Cardiac fibroblast (primary cell): Measurements from ENCODE around the gene CDKN1B.

Source experiments
- DNase-seq, 2 donors: peaks; one replicate each; pipeline versions ENCODE4 v3.0.0 to v3.0.0-alpha.2; 2010; ENCODE audit warnings: low read depth in 2 of 2
- H3K4me3 ChIP-seq, 2 donors: replicated peaks in 1 of 2; 1 replicate in 1 of 2; 2 replicates in 1 of 2; pipeline ENCODE4 v1.5.1; 2011; ENCODE audit warnings: low read depth in 2 of 2, low read length in 2 of 2, mild to moderate bottlenecking in 2 of 2, moderate library complexity in 1 of 2
- TF ChIP-seq, protein P1 (sequence below): IDR thresholded peaks from one replicate; pipeline ENCODE4 v1.5.1; 2011; ENCODE audit warnings: low read depth, mild to moderate bottlenecking, low read length, inconsistent platforms

CDKN1B gene

DNA sequence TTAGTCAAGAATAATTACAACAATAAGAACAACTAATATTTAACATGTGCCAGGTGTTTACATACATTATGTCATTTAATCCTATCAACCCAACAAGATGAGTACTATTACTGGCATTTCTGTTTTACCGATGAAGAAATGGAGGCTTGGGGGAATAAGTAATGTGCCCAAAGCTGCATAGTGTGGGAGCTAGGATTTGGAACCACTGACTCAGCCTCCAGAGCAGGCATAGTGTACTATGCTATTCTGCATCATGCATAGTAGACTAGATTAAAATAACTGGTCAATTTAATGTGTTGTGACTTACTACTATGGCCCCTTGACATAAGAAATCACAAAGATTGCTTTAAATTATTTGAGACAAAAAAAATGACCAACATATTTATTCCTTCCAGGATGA, 30.7 kb upstream of the CDKN1B start:
- DNase-seq, result peak in 1 of 2 donors; percentile 45
- no peak overlapping the region for H3K4me3 ChIP-seq
- TF ChIP-seq, protein P1, sequence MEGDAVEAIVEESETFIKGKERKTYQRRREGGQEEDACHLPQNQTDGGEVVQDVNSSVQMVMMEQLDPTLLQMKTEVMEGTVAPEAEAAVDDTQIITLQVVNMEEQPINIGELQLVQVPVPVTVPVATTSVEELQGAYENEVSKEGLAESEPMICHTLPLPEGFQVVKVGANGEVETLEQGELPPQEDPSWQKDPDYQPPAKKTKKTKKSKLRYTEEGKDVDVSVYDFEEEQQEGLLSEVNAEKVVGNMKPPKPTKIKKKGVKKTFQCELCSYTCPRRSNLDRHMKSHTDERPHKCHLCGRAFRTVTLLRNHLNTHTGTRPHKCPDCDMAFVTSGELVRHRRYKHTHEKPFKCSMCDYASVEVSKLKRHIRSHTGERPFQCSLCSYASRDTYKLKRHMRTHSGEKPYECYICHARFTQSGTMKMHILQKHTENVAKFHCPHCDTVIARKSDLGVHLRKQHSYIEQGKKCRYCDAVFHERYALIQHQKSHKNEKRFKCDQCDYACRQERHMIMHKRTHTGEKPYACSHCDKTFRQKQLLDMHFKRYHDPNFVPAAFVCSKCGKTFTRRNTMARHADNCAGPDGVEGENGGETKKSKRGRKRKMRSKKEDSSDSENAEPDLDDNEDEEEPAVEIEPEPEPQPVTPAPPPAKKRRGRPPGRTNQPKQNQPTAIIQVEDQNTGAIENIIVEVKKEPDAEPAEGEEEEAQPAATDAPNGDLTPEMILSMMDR, result no peak

DNA sequence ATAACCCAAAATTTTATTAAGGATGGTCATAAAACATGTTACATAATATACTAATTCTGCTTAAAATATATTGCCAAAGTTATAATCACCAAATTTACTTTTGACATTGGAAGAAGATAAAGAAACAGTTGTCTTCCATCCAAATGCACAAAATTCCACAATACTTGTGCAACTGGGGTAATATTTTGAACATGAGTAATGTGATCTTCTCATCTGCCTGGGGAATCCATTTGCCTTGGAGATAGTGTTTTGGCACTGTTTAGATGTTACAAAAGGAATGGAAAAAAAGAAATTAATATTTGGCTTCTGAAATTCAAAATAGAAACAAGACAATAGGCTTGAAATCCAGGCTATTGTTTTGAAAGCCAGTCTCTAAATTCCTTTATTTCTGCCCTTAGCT, 30.2 kb upstream of the CDKN1B start:
- TF ChIP-seq, protein P1, result no peak
- no peak overlapping the region for H3K4me3 ChIP-seq
- peak; percentile 71 to 78 for DNase-seq

DNA sequence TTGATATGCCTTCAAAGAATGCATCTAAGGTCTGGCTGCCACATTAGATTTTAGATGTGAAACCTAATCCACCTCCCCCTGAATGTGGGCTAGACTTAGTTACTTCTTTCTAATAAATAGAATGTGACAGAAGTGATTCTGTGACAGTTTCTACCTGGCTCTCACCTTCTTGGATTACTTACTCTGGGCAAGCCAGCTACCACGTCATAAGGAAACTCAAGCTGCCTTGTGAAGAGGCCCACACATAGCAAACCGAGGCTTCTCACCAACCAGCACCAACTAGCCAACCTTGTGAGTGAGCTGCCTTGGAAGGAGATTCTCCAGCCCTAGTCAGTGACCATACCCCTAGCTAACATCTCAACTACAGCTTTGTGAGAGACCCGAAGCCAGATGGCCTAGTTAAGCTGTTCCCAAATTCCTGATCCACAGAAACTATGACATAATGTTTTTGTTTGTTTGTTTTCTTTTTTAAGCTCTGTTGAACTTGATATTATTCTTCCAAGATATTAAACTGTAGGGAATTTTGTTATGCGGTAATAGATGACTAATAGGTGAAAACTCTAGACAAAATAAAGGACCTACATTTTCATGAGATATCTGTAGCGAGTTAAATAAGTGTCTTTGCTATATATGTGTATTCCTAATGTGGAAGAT, 27.4 kb upstream of the CDKN1B start:
- H3K4me3 ChIP-seq, result no peak overlapping the region
- DNase-seq, result peak in 1 of 2 donors; percentile 49
- TF ChIP-seq, protein P1, result no peak

DNA sequence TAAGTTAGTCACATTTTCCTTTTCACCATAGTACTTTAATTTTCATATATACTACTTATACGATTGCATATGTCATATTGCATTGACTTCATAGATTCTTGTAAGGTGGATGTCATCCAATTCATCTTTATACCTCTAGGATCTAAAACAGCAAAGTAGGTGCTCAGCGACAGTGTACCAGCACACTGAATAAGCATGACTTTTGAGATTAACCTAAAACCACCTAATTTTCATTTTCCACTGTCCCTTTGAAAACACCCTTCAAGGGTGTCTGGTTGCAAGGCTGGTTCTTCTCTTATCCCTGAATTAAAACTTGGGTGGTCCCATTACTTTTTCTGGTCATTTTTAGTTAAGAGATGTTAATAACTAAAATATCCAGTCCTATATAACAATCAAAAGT, 25.6 kb upstream of the CDKN1B start:
- TF ChIP-seq, protein P1, result no peak
- no peak for DNase-seq
- no peak overlapping the region for H3K4me3 ChIP-seq

DNA sequence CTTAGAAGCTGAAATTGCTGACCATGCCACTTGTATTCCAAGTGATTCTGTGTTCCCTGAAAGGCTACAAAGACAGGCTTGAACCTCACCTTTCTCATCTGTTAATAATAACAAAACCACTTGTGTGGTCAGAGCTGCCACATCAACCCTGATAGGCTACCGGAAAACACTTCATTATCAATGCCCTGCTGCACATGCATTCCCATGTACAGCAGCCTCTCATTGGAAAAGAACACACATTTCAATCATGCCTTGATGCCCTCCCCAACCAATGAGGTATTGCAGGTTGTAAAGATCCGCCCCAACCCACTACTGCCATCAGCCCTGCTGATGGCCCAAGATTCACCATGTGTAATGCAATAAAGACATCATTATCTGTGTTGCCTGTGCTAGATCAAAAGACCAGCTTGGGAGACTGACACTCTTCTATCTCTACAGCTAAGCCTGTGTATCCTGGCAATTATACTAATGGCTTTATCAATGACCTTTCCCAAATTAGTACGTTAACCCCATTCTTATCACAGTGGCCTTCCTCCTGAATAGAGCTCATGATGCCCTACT, 24.0 kb upstream of the CDKN1B start:
- no peak for DNase-seq
- TF ChIP-seq, protein P1, result no peak
- H3K4me3 ChIP-seq, result no peak overlapping the region

DNA sequence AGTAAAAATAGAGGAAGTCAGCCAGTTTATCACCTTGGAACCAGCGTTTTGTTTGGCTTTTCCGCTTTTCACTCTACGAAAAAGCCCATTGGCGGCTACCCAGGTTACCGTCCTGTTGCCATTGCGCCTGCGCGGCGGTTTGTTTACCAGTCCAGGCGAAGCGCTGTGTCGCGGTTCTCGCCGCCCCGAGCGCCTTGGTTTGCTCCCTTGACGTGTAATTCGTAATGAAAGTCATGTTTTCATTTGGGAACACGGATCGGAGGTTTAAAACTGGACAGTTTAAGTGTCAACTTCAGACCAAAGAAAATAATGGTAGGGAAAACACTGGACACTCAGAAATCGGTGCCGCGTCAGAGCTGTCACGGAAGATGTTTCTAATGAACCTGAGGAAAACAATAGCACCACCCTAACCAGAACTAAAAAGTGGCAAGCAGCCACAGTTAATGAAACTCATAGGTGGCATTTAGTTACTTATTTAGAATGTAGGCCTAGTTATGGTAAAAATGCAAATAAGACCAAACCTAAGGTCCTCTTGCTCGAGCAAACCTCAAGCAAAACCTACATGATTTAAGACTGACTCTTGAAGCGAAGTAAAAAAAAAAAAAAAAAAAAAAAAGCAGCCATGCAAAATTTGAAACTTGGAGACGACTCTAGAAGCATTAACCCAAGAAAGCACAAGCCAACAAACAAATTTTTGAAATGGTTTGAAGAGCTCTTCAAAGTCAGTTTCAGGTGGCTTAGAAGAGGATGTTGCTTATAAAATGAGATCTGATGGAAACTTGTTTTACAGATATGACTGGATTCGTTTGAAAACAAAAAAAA, 20.4 kb upstream of the CDKN1B start:
- TF ChIP-seq, protein P1, result no peak
- peak; percentile 90 to 92 for DNase-seq

More for the DNA sequence above, 20.4 kb upstream of the CDKN1B start:
- peak overlapping the region; percentile 55 to 58 for H3K4me3 ChIP-seq
